GM13976 (cell line): Measurements from ENCODE around the gene EFEMP1.

Source experiments
- DNase-seq: peaks from one replicate; pipeline ENCODE4 v3.0.0; 2012; ENCODE audit warnings: low spot score
- CTCF ChIP-seq: IDR thresholded peaks from 2 replicates; pipeline ENCODE4 v1.5.1; 2012; ENCODE audit warnings: borderline replicate concordance, mild to moderate bottlenecking; ENCODE audit not compliant: insufficient read depth; ENCODE audit errors: extremely low read depth, missing control alignments, control extremely low read depth
- in situ Hi-C: fragments of 300-500 bp; cut with MboI; formaldehyde crosslinking; loops from one replicate; pipeline ENCODE4 v1.12.0; 2022; ENCODE audit warnings: low sequenced_read_pairs, mixed read lengths, inconsistent platforms; ENCODE audit not compliant: unreplicated experiment

The EFEMP1 gene

GRCh38 chr2:55923091-55923981, at the start of gene EFEMP1:
Gene EFEMP1, minus strand, starts transcription at chr2:55923782. Its CDS starts 1,342 bp downstream, at chr2:55922440.
- peak; percentile 32 for DNase-seq
- TF ChIP-seq CTCF: no peak
- in situ Hi-C loops: no loop called here

DNA sequence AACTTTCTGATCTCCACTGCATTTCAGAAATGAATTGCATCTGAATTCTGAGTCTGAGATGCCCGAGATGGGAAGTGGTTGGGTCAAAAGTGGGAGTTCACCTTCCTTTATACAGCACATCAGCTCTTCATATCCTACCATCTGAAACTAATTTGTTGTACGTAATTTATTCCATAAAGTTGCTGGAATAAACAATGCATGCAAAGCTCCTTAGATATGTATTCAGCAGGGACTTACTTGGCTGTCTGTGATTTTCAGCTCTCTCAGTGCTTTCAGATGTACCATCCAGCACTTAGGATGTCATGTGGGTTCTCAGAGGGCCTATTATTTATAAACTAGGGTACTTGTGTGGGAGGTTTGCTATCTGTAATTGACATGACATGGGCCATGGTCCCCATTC, 46.9 kb upstream of the EFEMP1 start:
- in situ Hi-C loops: loop anchor here (25.0 kb wide), 1 partner anchor 258 kb away; no protein-coding TSS in a partner anchor
- no peak for DNase-seq
- TF ChIP-seq CTCF: no peak

DNA sequence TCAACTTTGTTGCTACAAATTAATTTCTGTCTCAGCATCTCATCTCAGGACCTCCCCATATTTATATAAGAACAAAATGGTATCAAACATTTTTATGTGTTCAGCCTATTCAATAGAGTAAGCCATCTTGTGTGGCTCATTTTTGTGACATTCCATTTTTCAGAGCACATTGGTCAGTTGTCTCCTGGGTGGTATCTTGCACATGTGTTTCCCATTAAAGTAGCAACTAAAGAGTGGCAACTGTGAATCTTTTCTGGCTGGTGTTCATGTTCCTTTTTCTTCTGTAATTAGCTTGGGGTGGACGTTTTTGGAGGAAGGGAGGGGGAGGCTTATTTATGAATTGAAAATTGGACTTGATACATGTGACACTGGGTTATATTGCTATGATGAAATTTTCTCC, 45.4 kb upstream of the EFEMP1 start:
- no peak for TF ChIP-seq CTCF
- no peak for DNase-seq
- in situ Hi-C loops: loop anchor here (25.0 kb wide), 1 partner anchor 257 kb away; no protein-coding TSS in a partner anchor

DNA sequence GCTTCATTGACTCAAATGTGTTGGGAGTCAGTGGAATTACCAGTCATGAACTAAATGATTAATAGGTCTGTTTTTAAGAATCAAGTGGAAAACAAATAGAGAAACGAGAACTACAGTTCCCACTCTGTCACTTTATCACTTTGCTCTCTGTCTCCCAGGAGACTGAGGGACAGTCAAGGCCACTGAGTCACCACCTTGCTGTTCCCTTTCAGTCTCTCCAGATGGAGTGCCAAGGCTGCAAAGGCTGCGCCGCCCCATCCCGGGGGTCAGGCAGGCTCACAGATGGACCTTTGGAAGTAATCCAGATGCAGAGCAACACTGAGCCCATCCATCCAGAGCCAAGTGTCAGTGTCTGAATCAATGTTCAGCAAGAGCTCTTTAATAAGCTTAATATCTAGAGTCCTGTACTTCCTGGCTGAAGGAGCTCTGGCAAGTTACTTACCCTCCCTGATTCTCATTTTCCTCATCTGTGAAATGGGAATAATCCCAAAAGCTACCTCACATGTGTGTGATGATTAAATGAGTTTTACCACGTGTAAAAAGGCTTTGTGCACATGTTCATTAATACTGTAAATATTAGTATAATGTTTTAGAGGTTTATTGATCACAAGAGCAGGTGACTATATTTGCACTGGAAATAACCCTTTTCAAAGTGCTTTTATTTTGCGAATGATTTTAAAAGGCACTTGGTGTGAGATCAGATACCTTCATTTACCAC, 43.0 kb upstream of the EFEMP1 start:
- DNase-seq: no peak
- in situ Hi-C loops: loop anchor here (25.0 kb wide), 1 partner anchor 254 kb away; no protein-coding TSS in a partner anchor
- no peak for TF ChIP-seq CTCF

- TF ChIP-seq CTCF: no peak
- no peak for DNase-seq
- in situ Hi-C loops: loop anchor here (25.0 kb wide), 1 partner anchor 254 kb away; no protein-coding TSS in a partner anchor
Measured at GRCh38 chr2:55965966-55966365, 42.4 kb upstream of the EFEMP1 start.

DNA sequence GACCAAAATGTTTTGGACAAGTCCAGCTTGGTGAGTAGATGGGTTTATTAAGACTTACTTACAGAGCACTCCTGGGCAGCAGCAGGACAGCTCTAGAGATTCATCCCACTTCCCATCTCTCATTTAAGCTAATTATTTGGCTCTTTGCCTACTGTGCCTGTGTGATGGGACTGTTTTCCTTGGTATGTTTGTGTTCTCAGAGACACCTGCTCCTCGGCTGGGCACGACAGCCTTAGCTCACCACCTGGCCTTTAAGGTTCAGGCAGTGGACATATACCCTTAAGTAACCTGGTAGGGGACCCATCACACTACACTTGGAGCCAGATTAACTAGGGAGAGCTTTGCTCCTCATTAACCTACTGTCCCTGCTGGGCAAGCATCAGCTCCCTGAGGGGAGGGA, 41.7 kb upstream of the EFEMP1 start:
- DNase-seq: no peak
- TF ChIP-seq CTCF: no peak
- in situ Hi-C loops: loop anchor here (25.0 kb wide), 1 partner anchor 253 kb away; no protein-coding TSS in a partner anchor
